Measurements from ENCODE around the gene CP. TPM values are rescaled to one million over a fixed set of nuclear protein-coding genes. Genes with fewer than 3 reads are reported as not detected.

Gene CP
- total RNA-seq, 2 experiments from 2014 or later = not detected

DNA sequence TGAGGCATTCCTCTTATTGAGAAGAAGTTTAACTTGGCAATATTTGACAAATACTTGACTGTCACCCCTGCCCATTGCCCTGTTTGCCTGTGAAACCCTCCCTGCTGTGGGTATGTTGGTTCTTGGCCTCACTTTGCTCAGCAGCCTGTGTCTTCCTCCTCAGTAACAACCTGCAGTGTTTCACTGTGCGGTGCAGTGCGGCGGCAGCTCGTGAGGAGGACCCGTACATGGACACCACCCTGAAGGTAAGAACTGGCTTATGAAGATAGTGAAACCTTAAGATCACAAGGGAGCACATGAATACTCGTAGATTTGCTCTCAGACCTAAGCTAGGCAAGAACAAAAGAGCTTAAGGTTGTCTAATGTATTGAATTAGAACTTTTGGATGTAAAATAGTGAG is 71.2 kb downstream of the CP start:
- Histone ChIP-seq H2AFZ (ENCODE audit: low read length) (no peak overlapping the region), H4K20me1 (ENCODE audit: insufficient read depth, low read length) (no peaks in the 10 kb centered on the region), H3K9me2 (ENCODE audit: insufficient read depth, low read length) (no peaks in the 10 kb centered on the region), H3K4me2 (ENCODE audit: low read length) (no peak overlapping the region), H3K27ac (ENCODE audit: low read depth, low read length, poor library complexity, severe bottlenecking) (no peak overlapping the region), H3K4me3 (ENCODE audit: low read depth, low read length, poor library complexity, severe bottlenecking) (no peak overlapping the region), H3K36me3 (ENCODE audit: insufficient read depth, low read length) (peaks cover 81% of the 10 kb centered on the region), H3K9me3 (ENCODE audit: low read length) (no peaks in the 10 kb centered on the region), H3K79me2 (ENCODE audit: insufficient read depth, low read depth, low read length) (no peaks in the 10 kb centered on the region; the same call in 1 of the 2 replicates), H3K4me1 (ENCODE audit: insufficient read depth, low read length, poor library complexity, severe bottlenecking) (peaks cover 26% of the 10 kb centered on the region)
- no TSS peak for BruUV-seq (replicated peaks)
- TF ChIP-seq CTCF (conservative IDR thresholded peaks at IDR 0.05; ENCODE audit: low read length) (no peak), EZH2phosphoT487 (IDR thresholded peaks at IDR 0.05; ENCODE audit: borderline replicate concordance, low read depth, low read length) (no peak)
- intact Hi-C loops (cut with micrococcal nuclease; ENCODE audit: unreplicated experiment) = no loop called here
- no peak for DNase-seq (ENCODE audit: low spot score)
- CTCF ChIA-PET (ENCODE audit: unreplicated experiment) = no interaction called here
- POLR2A ChIA-PET = interaction anchor here (1.0 to 1.1 kb wide), 2 partner anchors 24 to 81 kb away, joined by 3 read pairs; no protein-coding TSS in a partner anchor

GRCh38 chr3:149145974-149146373 is 75.7 kb downstream of the CP start:
- CTCF ChIA-PET (ENCODE audit: unreplicated experiment) = interaction anchor here (0.9 to 1.4 kb wide), 3 partner anchors 10 to 193 kb away, joined by 3 read pairs; no protein-coding TSS in a partner anchor
- Histone ChIP-seq H2AFZ (ENCODE audit: low read length) (peak overlapping the region; percentile 61; the same call in 1 of the 2 replicates), H3K9me2 (ENCODE audit: insufficient read depth, low read length) (no peaks in the 10 kb centered on the region), H3K4me1 (ENCODE audit: insufficient read depth, low read length, poor library complexity, severe bottlenecking) (peaks cover 36% of the 10 kb centered on the region), H3K36me3 (ENCODE audit: insufficient read depth, low read length) (peaks cover 72% of the 10 kb centered on the region), H4K20me1 (ENCODE audit: insufficient read depth, low read length) (no peaks in the 10 kb centered on the region), H3K4me2 (ENCODE audit: low read length) (peak overlapping the region; percentile 71), H3K9me3 (ENCODE audit: low read length) (no peaks in the 10 kb centered on the region), H3K79me2 (ENCODE audit: insufficient read depth, low read depth, low read length) (peaks cover 5% of the 10 kb centered on the region; the same call in 1 of the 2 replicates), H3K27ac (ENCODE audit: low read depth, low read length, poor library complexity, severe bottlenecking) (peak overlapping the region; percentile 91), H3K4me3 (ENCODE audit: low read depth, low read length, poor library complexity, severe bottlenecking) (peak overlapping the region; percentile 40)
- no TSS peak for BruUV-seq (replicated peaks)
- intact Hi-C loops (cut with micrococcal nuclease; ENCODE audit: unreplicated experiment) = loop anchor here (1.0 kb wide), 1 partner anchor 17 kb away; the partner anchor contains the start of gene HPS3
- POLR2A ChIA-PET = interaction anchor here (0.5 to 2.8 kb wide), 14 partner anchors 10 to 916 kb away, joined by 3 to 55 read pairs (median 4); partner anchors contain the start of genes GYG1, HLTF and HPS3
- peak; percentile 89 for DNase-seq (ENCODE audit: low spot score)
- no peak for TF ChIP-seq EZH2phosphoT487 (IDR thresholded peaks at IDR 0.05; ENCODE audit: borderline replicate concordance, low read depth, low read length)
- TF ChIP-seq CTCF (conservative IDR thresholded peaks at IDR 0.05; ENCODE audit: low read length) = no peak

DNA sequence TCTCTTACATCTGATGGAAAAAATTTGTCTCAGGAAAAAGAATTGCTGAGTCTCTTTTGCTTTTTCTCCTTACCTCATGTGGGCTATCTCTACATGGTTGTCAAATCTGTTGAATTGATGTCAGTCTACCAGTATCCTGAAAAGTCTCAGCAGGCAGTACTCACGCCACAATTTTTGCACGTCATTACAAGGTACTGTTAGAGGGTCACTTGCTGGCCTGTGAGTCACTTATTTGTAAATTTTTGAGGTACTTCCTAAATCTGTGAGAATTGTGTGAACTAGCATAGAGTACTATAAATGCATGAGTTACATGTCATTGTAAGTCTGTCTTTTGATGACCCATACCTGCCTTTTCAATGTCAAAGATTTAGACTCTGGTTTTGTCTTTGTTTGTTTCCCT is 76.3 kb downstream of the CP start:
- Histone ChIP-seq H3K27ac (ENCODE audit: low read depth, low read length, poor library complexity, severe bottlenecking) (peak overlapping the region; percentile 91), H3K4me1 (ENCODE audit: insufficient read depth, low read length, poor library complexity, severe bottlenecking) (peaks cover 39% of the 10 kb centered on the region), H3K79me2 (ENCODE audit: insufficient read depth, low read depth, low read length) (peaks cover 5% of the 10 kb centered on the region; the same call in 1 of the 2 replicates), H3K4me2 (ENCODE audit: low read length) (peak overlapping the region; percentile 71), H2AFZ (ENCODE audit: low read length) (peak overlapping the region; percentile 61; the same call in 1 of the 2 replicates), H3K9me3 (ENCODE audit: low read length) (no peaks in the 10 kb centered on the region), H3K36me3 (ENCODE audit: insufficient read depth, low read length) (peaks cover 74% of the 10 kb centered on the region), H4K20me1 (ENCODE audit: insufficient read depth, low read length) (no peaks in the 10 kb centered on the region), H3K4me3 (ENCODE audit: low read depth, low read length, poor library complexity, severe bottlenecking) (peak overlapping the region; percentile 40), H3K9me2 (ENCODE audit: insufficient read depth, low read length) (no peaks in the 10 kb centered on the region)
- intact Hi-C loops (cut with micrococcal nuclease; ENCODE audit: unreplicated experiment) = no loop called here
- BruUV-seq (replicated peaks) = no TSS peak
- CTCF ChIA-PET (ENCODE audit: unreplicated experiment) = interaction anchor here (0.9 to 1.2 kb wide), 2 partner anchors 10 to 15 kb away, joined by 3 read pairs; no protein-coding TSS in a partner anchor
- POLR2A ChIA-PET = interaction anchor here (0.6 to 2.8 kb wide), 8 partner anchors 11 to 154 kb away, joined by 3 to 55 read pairs (median 5); partner anchors contain the start of genes GYG1 and HPS3
- no peak for TF ChIP-seq CTCF (conservative IDR thresholded peaks at IDR 0.05; ENCODE audit: low read length)
- no peak for TF ChIP-seq EZH2phosphoT487 (IDR thresholded peaks at IDR 0.05; ENCODE audit: borderline replicate concordance, low read depth, low read length)
- DNase-seq (ENCODE audit: low spot score) = peak; percentile 17
